H9 (cell line): ENCODE results near the gene MRM2. TPM values are rescaled to one million over a fixed set of nuclear protein-coding genes. Genes with fewer than 3 reads are reported as not detected.

Experiments used
- DNase-seq: peaks from one replicate; pipeline ENCODE4 v3.0.0-alpha.2; 2017
- H2AFZ ChIP-seq: one replicate; pipeline ENCODE4 v1.6.1; 2013; ENCODE audit warnings: mild to moderate bottlenecking, low read length, control low read depth, moderate library complexity
- H2AK5ac ChIP-seq: 2 replicates; pipeline ENCODE4 v1.6.1; 2013; ENCODE audit warnings: low read length, control low read depth, mixed read lengths; ENCODE audit not compliant: insufficient read length
- H2BK120ac ChIP-seq: one replicate; pipeline ENCODE4 v1.6.1; 2013; ENCODE audit warnings: low read depth, mild to moderate bottlenecking, low read length, control low read depth, inconsistent platforms; ENCODE audit not compliant: poor library complexity, severe bottlenecking
- H2BK12ac ChIP-seq: 2 replicates; pipeline ENCODE4 v1.6.1; 2013; ENCODE audit warnings: low read length, control low read depth, mixed read lengths, low read depth; ENCODE audit not compliant: insufficient read length
- H2BK15ac ChIP-seq: 2 replicates; pipeline ENCODE4 v1.6.1; 2013; ENCODE audit warnings: low read depth, low read length, control low read depth
- H2BK20ac ChIP-seq: one replicate; pipeline ENCODE4 v1.6.1; 2013; ENCODE audit warnings: low read depth, mild to moderate bottlenecking, low read length, control low read depth, inconsistent platforms; ENCODE audit not compliant: poor library complexity, severe bottlenecking
- H2BK5ac ChIP-seq: 2 replicates; pipeline ENCODE4 v1.6.1; 2013; ENCODE audit warnings: low read length, control low read depth, mixed read lengths; ENCODE audit not compliant: insufficient read length
- H3K14ac ChIP-seq: 2 replicates; pipeline ENCODE4 v1.6.1; 2013; ENCODE audit warnings: low read length, control low read depth; ENCODE audit not compliant: insufficient read depth
- H3K18ac ChIP-seq: 2 replicates; pipeline ENCODE4 v1.6.1; 2013; ENCODE audit warnings: low read depth, mild to moderate bottlenecking, mixed read lengths, low read length, control low read depth; ENCODE audit not compliant: insufficient read length
- H3K23ac ChIP-seq: 2 replicates; pipeline ENCODE4 v1.6.1; 2013; ENCODE audit warnings: low read length, control low read depth, mixed read lengths, low read depth; ENCODE audit not compliant: insufficient read length
- H3K23me2 ChIP-seq: 2 replicates; pipeline ENCODE4 v1.6.1; 2013; ENCODE audit warnings: low read depth, mild to moderate bottlenecking, mixed read lengths, low read length, control low read depth; ENCODE audit not compliant: insufficient read length, poor library complexity, severe bottlenecking
- H3K27ac ChIP-seq: 2 replicates; pipeline ENCODE4 v1.5.1; 2013; ENCODE audit warnings: low read length, control low read depth, mixed read lengths, low read depth; ENCODE audit not compliant: insufficient read length
- H3K27me3 ChIP-seq: 2 replicates; pipeline ENCODE4 v1.6.1; 2013; ENCODE audit warnings: low read length, control low read depth, inconsistent platforms; ENCODE audit not compliant: insufficient read depth
- H3K4ac ChIP-seq: 2 replicates; pipeline ENCODE4 v1.6.1; 2013; ENCODE audit warnings: low read depth, mild to moderate bottlenecking, control low read depth, inconsistent platforms, low read length, moderate library complexity
- H3K4me1 ChIP-seq: 2 replicates; pipeline ENCODE4 v1.6.1; 2013; ENCODE audit warnings: low read length, control low read depth, inconsistent platforms; ENCODE audit not compliant: insufficient read depth
- H3K4me2 ChIP-seq: 2 replicates; pipeline ENCODE4 v1.6.1; 2013; ENCODE audit warnings: low read length, control low read depth, mixed read lengths; ENCODE audit not compliant: insufficient read length, insufficient read depth
- H3K56ac ChIP-seq: 2 replicates; pipeline ENCODE4 v1.6.1; 2013; ENCODE audit warnings: low read depth, mild to moderate bottlenecking, mixed read lengths, low read length, control low read depth; ENCODE audit not compliant: insufficient read length
- H3K79me1 ChIP-seq: 2 replicates; pipeline ENCODE4 v1.6.1; 2013; ENCODE audit warnings: low read depth, mild to moderate bottlenecking, moderate library complexity, low read length, control low read depth, inconsistent platforms; ENCODE audit not compliant: insufficient read depth, poor library complexity, severe bottlenecking
- H3K79me2 ChIP-seq: 2 replicates; pipeline ENCODE4 v1.6.1; 2013; ENCODE audit warnings: low read length, control low read depth, inconsistent platforms; ENCODE audit not compliant: insufficient read depth
- H3K9ac ChIP-seq: 2 replicates; pipeline ENCODE4 v1.6.1; 2013; ENCODE audit warnings: low read length, control low read depth, mixed read lengths; ENCODE audit not compliant: insufficient read length; ENCODE audit errors: extremely low read depth
- H3K9me3 ChIP-seq: one replicate; pipeline ENCODE4 v1.6.1; 2013; ENCODE audit warnings: low read depth, low read length, inconsistent platforms; ENCODE audit not compliant: control insufficient read depth
- H3T11ph ChIP-seq: one replicate; pipeline ENCODE4 v1.6.1; 2013; ENCODE audit warnings: mild to moderate bottlenecking, low read length, control low read depth, inconsistent platforms
- H4K20me1 ChIP-seq: one replicate; pipeline ENCODE4 v1.6.1; 2013; ENCODE audit not compliant: control insufficient read depth, insufficient read length, insufficient read depth
- H4K5ac ChIP-seq: 2 replicates; pipeline ENCODE4 v1.6.1; 2013; ENCODE audit warnings: low read depth, mild to moderate bottlenecking, mixed read lengths, low read length, control low read depth; ENCODE audit not compliant: insufficient read length
- H4K8ac ChIP-seq: replicated peaks from 2 replicates; pipeline ENCODE4 v1.6.1; 2013; ENCODE audit warnings: low read length, control low read depth, mixed read lengths, low read depth; ENCODE audit not compliant: insufficient read length
- H4K91ac ChIP-seq: 2 replicates; pipeline ENCODE4 v1.6.1; 2013; ENCODE audit warnings: low read depth, mild to moderate bottlenecking, moderate library complexity, mixed read lengths, low read length, control low read depth; ENCODE audit not compliant: insufficient read length
- H3K27ac Mint-ChIP-seq, 3 experiments: 2 replicates in 2 of 3; 3 replicates in 1 of 3; pipeline ENCODE4 v1.8.0; 2020 to 2021; ENCODE audit warnings: mixed read lengths in 3 of 3, mild to moderate bottlenecking in 1 of 3, moderate library complexity in 1 of 3
- H3K27me3 Mint-ChIP-seq: 2 replicates; pipeline ENCODE4 v1.8.0; 2021; ENCODE audit warnings: low read depth, mild to moderate bottlenecking, moderate library complexity, mixed read lengths
- H3K36me3 Mint-ChIP-seq, 3 experiments: 2 replicates in 2 of 3; 3 replicates in 1 of 3; pipeline ENCODE4 v1.8.0; 2020 to 2021; ENCODE audit warnings: low read depth in 3 of 3, mixed read lengths in 3 of 3; ENCODE audit not compliant: insufficient read depth in 1 of 3
- H3K4me1 Mint-ChIP-seq, 2 experiments: 2 replicates each; pipeline ENCODE4 v1.8.0; 2020; ENCODE audit warnings: mixed read lengths in 2 of 2
- H3K4me3 Mint-ChIP-seq, 2 experiments: 2 replicates in 1 of 2; 3 replicates in 1 of 2; pipeline ENCODE4 v1.8.0; 2020 to 2021; ENCODE audit warnings: mild to moderate bottlenecking in 2 of 2, mixed read lengths in 2 of 2, moderate library complexity in 1 of 2
- H3K9me3 Mint-ChIP-seq, 2 experiments: 2 replicates in 1 of 2; 3 replicates in 1 of 2; pipeline ENCODE4 v1.8.0; 2020; ENCODE audit warnings: mild to moderate bottlenecking in 2 of 2, mixed read lengths in 2 of 2, moderate library complexity in 1 of 2
- WGBS: extraction: QIAGEN DNeasy Blood & Tissue Kit; methylation state at CpG from one replicate; pipeline ENCODE4 v1.1.7; 2013; ENCODE audit warnings: missing lambda C conversion rate, low lambda C conversion rate, mixed read lengths; ENCODE audit not compliant: insufficient read length; ENCODE audit errors: extremely low coverage; 5-methylcytosine and 5-hydroxymethylcytosine counted together
- total RNA-seq: library from RNA; stranded (reverse); gene quantifications from 2 replicates; pipeline ENCODE4 v1.2.1, GENCODE V29; 2021
- TF ChIP-seq, protein P1 (sequence below): fragments of 200-600 bp; sonication (generic); conservative IDR thresholded peaks from 3 replicates; pipeline ENCODE4 v1.8.0; 2021; ENCODE audit warnings: antibody characterized with exemption, mild to moderate bottlenecking

MRM2 gene
- total RNA-seq, 1 experiment from 2014 or later = 59.0 TPM

DNA sequence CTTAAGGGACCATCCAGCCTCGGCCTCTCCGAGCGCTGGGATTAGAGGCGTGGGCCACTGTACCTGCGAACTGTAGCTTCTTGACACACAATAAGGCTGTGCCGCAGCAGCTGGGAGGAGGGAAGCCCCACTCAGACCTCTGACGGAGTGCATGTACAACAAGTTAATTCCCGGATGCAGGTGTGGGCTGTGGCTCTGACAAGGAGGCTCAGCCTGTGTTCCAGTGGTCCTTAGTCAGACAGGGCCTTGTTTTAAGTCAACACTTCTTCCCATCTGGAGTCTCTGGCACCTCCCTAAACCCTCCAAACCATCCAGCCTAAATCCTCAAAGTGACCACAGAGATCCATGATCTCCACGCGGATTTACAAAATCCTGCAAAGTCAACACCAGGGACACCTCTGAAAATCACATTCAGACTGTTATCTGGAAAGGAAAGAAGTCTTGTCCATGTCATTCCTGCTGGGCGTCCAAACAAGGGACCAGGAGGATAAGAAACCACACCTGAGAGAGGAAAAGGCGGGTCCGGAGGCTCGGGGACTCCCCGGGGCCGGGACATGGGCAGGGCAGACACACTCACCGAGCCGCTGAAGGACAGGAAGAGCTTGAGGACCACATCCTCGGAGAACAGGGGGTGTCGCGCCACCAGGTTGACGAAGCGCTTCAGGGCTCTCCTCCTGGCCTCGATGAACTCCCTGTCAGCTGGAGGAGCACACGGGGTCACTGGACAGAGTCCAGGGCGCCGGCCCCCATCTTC, 29.4 kb upstream of the MRM2 start:
- no peak overlapping the region for H2BK12ac ChIP-seq

More for the DNA sequence above, 29.4 kb upstream of the MRM2 start:
- H3K79me2 ChIP-seq = no peaks in the 10 kb centered on the region
- H3K4me3 Mint-ChIP-seq = no peak overlapping the region; a peak in 1 of 5 replicates
- H2AK5ac ChIP-seq = no peak overlapping the region
- no peak overlapping the region for H2BK120ac ChIP-seq
- no peaks in the 10 kb centered on the region for H3K79me1 ChIP-seq
- H2AFZ ChIP-seq = no peak overlapping the region
- H3K9ac ChIP-seq = no peak overlapping the region
- no peak overlapping the region for H4K8ac ChIP-seq
- H3K14ac ChIP-seq = no peak overlapping the region
- peaks cover 7 to 10% of the 10 kb centered on the region in 2 experiments; a peak in 4 of 5 replicates for H3K9me3 Mint-ChIP-seq
- H3T11ph ChIP-seq = no peak overlapping the region
- no peaks in the 10 kb centered on the region for H3K9me3 ChIP-seq
- H4K91ac ChIP-seq = no peak overlapping the region
- no peak overlapping the region for H2BK15ac ChIP-seq
- no peaks in the 10 kb centered on the region for H3K27me3 ChIP-seq
- no peak overlapping the region for H3K18ac ChIP-seq
- no peaks in the 10 kb centered on the region for H3K27me3 Mint-ChIP-seq
- no peak overlapping the region for H4K5ac ChIP-seq
- TF ChIP-seq, protein P1, sequence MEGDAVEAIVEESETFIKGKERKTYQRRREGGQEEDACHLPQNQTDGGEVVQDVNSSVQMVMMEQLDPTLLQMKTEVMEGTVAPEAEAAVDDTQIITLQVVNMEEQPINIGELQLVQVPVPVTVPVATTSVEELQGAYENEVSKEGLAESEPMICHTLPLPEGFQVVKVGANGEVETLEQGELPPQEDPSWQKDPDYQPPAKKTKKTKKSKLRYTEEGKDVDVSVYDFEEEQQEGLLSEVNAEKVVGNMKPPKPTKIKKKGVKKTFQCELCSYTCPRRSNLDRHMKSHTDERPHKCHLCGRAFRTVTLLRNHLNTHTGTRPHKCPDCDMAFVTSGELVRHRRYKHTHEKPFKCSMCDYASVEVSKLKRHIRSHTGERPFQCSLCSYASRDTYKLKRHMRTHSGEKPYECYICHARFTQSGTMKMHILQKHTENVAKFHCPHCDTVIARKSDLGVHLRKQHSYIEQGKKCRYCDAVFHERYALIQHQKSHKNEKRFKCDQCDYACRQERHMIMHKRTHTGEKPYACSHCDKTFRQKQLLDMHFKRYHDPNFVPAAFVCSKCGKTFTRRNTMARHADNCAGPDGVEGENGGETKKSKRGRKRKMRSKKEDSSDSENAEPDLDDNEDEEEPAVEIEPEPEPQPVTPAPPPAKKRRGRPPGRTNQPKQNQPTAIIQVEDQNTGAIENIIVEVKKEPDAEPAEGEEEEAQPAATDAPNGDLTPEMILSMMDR = no peak
- H2BK20ac ChIP-seq = no peak overlapping the region
- no peak for DNase-seq
- peaks cover 15 to 37% (median 29%) of the 10 kb centered on the region in 3 experiments for H3K36me3 Mint-ChIP-seq
- H3K23ac ChIP-seq = no peak overlapping the region
- peaks cover 2% of the 10 kb centered on the region; the same call in 1 of the 2 replicates for H3K4me1 ChIP-seq
- no peak overlapping the region for H3K27ac ChIP-seq
- H2BK5ac ChIP-seq = no peak overlapping the region
- peaks cover 18 to 20% of the 10 kb centered on the region in 2 experiments for H3K4me1 Mint-ChIP-seq
- H3K56ac ChIP-seq = no peak overlapping the region
- WGBS = no CpG with 5 or more reads among the region's 27 CpGs
- H3K23me2 ChIP-seq = no peaks in the 10 kb centered on the region
- H3K4me2 ChIP-seq = no peak overlapping the region
- H4K20me1 ChIP-seq = no peaks in the 10 kb centered on the region
- H3K27ac Mint-ChIP-seq = peak overlapping the region; percentile 27 to 86 (median 56); a peak in 5 of 7 replicates
- H3K4ac ChIP-seq = no peak overlapping the region
